DMS153 treated with DMSO at 0.1 percent for 48 hours (cell line): ENCODE data around the gene LSMEM2.
"Not testable (repeated sequence)": the region's sequence is repeated elsewhere in the genome, so short reads cannot be mapped to it uniquely, and the experiment has no call there.

ENCODE experiments used
- DNase-seq: peaks from one replicate; lab custom pipeline; 2025; ENCODE audit not compliant: unreplicated experiment; lab: John Stamatoyannopoulos, UW

The LSMEM2 gene

DNA sequence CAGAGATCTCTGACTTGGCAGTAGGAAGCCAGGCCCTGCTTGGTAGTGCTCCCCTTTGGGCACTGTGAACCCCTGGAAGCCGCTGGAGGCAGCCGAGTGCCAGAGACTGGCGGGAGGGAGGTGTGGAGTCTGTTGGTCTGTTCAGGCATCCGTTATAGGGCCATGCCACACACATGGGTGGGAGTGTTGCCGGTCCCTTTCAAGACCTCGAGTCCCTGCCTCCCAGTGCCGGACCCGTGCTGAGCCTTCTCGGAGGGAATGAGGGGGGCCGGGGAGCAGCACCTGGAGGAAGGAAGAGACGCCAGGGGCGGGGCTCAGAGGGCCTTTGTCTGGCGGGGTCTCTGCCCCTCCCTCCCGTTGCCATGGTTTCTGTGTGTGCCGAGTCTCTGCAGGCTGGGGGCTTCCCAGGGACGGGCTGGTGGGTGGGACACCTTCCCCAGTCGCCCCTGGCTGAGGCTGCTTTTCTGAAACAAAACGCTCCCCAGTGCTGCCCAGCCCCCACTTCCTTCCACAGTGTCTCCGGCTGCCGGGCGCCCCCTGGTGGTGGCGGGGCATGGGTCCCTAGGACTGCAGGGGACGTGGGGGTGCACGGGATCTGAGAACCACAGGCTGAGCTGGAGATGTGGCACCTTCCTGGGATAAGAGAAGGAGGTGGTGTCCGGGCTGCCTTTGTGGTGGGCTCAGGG is 32.9 kb upstream of the LSMEM2 start:
- peak; percentile 24 for DNase-seq

DNA sequence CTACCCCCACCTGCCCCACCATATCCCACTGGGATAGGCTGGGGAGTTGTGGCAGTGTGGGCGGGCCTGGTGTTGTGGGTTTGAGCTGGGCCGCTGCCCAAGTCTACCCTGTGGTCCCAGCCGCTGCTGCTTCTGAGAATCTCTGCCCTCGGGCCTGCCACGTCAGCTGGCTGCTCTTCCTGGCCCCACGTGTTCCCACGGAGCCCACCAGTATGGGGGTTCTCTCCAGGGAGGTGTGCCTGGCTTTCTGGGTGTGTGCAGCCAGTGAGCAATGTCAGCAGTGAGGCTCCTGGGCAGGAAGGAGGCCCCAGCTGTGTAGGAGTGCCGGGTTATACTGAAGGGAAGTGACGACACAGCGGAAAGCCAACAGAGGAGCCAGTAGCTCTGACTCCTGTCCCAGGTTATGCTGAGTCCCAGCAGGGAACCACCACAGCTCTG is 32.4 kb upstream of the LSMEM2 start:
- DNase-seq, result no peak

DNA sequence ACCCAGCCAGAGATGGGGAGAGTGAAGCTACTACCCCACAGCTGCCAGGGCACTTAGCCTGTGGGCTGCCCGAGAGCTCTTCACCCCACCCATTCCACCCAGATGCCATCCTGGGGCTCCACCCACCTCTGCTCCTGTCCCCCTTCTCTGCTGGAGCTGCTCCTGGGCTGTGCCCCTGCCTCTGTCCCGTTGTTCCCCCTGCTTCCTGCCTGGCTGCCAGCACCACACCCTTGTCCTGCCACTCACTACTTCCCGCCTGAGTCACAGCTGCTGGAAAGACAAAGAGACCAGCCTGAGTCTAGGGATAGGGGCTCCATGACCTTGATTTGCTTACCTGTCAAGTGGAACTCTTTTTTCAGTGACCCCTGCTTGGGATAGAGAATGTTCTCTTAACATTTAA is 30.5 kb upstream of the LSMEM2 start:
- no peak for DNase-seq

- DNase-seq, result no peak
These were observed 29.4 kb upstream of the LSMEM2 start for GRCh38 chr3:50249457-50249856.

GRCh38 chr3:50250514-50250913 is 28.4 kb upstream of the LSMEM2 start:
- DNase-seq, result no peak

- DNase-seq, result no peak
These were observed 27.7 kb upstream of the LSMEM2 start for GRCh38 chr3:50251220-50251619.

DNA sequence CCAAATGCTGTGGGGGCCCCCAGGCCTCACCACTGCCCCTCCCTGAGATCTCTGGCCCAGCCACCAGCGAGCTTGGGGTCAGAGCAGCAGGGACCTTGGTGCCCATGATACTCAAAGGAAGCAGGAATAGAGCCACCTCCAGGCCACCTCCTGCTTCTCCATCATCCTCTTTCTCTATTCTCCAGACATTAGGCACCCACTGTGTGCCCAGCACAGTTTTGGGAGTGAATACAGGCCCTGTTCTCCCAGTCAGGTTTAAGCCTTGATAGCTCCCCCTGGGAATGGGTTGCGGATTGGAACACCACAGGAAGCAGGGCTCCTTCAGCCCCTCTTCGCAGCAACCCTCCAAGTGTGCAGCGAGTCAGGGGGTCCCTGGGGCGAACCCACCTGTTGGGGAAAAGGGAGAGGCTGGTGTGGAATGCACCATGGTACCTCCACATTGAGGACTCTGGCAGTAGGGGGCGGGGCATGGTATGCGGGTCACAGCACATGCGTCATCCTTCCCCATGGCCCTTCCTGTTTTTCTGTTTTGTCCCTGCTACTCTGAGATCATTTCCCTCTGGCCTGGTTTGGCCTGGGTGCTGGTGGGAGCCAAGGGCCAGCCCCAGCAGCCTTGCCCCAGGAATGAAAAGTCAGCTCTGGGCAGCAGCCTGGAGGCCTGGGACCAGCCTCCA is 24.2 kb upstream of the LSMEM2 start:
- DNase-seq, result no peak

DNA sequence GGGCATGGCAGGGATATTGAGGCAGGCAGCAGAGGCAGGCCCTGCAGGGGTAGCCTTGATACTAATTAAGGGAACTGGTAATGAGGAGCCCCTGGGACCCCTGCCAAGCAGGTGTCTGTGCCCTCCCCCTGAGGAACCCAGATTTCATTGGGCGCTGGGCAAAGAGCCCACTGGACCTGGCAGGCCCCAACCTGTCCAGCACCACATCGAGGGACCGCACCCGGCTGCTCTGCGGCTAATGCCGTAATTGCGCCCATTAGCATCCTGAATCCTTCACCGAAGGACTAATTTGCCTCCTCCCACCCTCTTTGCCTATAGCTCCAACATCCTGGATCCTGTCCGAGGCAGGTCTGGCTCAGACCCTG is 23.7 kb upstream of the LSMEM2 start:
- no peak for DNase-seq

GRCh38 chr3:50256978-50257890 is 21.7 kb upstream of the LSMEM2 start:
- DNase-seq, result no peak

GRCh38 chr3:50258029-50258680 is 20.7 kb upstream of the LSMEM2 start:
- DNase-seq, result no peak

- no peak for DNase-seq
These were observed 19.9 kb upstream of the LSMEM2 start for GRCh38 chr3:50258979-50259378.

- no peak for DNase-seq
These were observed 19.4 kb upstream of the LSMEM2 start for GRCh38 chr3:50259432-50260026.

DNA sequence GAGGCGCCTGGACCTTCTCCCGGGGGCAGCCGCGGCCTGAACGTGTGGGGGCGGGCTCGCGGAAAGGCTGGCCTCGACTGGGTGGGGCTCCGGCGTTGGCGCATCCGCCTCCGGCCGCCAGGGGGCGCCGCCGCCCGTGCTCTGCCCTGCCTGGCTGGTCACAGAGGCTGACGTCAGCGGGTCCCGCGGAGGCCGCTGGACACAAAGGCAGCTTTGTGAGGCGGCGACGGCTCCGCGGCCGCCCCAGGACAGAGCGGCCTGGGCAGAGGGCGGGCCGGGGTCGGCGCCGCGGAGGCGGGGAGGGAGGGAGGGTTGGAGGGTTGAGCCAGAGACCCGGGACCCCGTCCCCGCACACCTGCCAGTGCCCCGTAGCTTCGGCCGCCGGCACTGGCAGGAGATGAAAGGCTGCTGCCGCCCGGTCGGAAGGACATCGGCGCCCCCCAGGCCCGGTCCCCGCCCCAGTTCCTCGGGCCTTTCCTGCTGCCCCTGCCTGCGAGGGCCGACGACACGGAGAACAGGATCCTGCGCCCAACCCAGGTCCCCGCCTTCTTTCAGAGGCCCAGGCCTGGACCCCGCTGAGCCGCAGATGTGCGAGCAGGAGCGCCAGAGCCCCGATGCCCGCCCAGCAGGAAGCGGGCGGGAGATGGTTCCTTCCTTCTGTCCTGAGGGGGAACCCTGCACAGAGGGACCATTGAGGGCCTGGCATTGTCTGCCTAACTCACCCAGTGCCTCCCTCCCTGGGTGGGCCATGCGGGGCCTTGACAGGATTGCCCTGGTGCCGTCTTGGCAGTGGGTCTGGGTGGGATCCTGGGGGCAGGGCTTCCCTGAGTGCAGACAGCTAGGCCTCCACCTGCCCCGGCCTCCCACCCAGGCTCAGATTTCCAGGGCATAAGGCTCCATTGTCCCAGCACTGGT is 18.6 kb upstream of the LSMEM2 start:
- no peak for DNase-seq

GRCh38 chr3:50260942-50261441 is 17.9 kb upstream of the LSMEM2 start:
- no peak for DNase-seq

GRCh38 chr3:50261505-50261904 is 17.4 kb upstream of the LSMEM2 start:
- DNase-seq, result no peak

GRCh38 chr3:50262200-50262599 is 16.7 kb upstream of the LSMEM2 start:
- not testable (repeated sequence) for DNase-seq

DNA sequence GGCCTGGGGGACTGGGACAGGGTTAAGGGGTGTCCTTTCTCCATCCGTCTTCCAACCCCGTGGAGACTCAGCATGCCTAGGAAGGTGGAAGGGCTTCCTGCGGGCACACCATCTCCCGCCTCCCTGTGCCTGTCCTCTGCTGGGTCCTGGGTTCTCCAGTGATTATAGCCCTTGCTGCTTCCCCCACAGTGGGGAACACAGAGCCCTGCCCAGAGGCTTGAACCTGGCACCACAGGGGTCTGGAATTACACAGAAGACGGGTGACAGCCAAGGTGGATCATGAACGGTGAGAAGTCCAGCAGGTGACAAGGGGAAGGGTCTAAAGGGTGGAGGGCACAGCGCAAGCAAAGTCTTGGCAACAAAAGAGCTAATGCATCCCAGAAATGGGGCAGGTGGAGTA is 16.1 kb upstream of the LSMEM2 start:
- DNase-seq, result no peak

GRCh38 chr3:50263478-50264382 is 15.2 kb upstream of the LSMEM2 start:
- no peak for DNase-seq
